Neural progenitor cell (in vitro differentiated cells): ENCODE measurements around the gene MED13L. TPM values are rescaled to one million over a fixed set of nuclear protein-coding genes. Genes with fewer than 3 reads are reported as not detected.

ENCODE experiments used
- DNase-seq: peaks from one replicate; pipeline ENCODE4 v3.0.0-alpha.2; 2016; ENCODE audit warnings: low spot score
- H2AFZ ChIP-seq: fragments of 200-600 bp; sonication (generic); replicated peaks from 2 replicates; pipeline ENCODE4 v1.6.1; 2016; ENCODE audit warnings: antibody characterized with exemption
- H3F3A ChIP-seq: fragments of 200-600 bp; sonication (generic); 2 replicates; pipeline ENCODE4 v1.6.1; 2016; ENCODE audit warnings: antibody characterized with exemption, low read depth
- H3K27ac ChIP-seq: fragments of 200-600 bp; sonication (generic); 2 replicates; pipeline ENCODE4 v1.5.1; 2016; ENCODE audit warnings: mild to moderate bottlenecking
- H3K27me3 ChIP-seq: fragments of 200-600 bp; sonication (generic); 2 replicates; pipeline ENCODE4 v1.6.1; 2016; ENCODE audit warnings: mild to moderate bottlenecking, moderate library complexity
- H3K36me3 ChIP-seq: fragments of 200-600 bp; sonication (generic); 2 replicates; pipeline ENCODE4 v1.5.1; 2016
- H3K4me1 ChIP-seq: fragments of 200-600 bp; sonication (generic); 2 replicates; pipeline ENCODE4 v1.6.1; 2016; ENCODE audit warnings: mixed run types
- H3K4me2 ChIP-seq: fragments of 200-600 bp; sonication (generic); 2 replicates; pipeline ENCODE4 v1.6.1; 2016
- H3K4me3 ChIP-seq: fragments of 200-600 bp; sonication (generic); 2 replicates; pipeline ENCODE4 v1.5.1; 2016
- H3K79me2 ChIP-seq: fragments of 200-600 bp; sonication (generic); 2 replicates; pipeline ENCODE4 v1.6.1; 2016; ENCODE audit warnings: low read depth
- H3K9ac ChIP-seq: fragments of 200-600 bp; sonication (generic); 2 replicates; pipeline ENCODE4 v1.6.1; 2016
- H3K9me3 ChIP-seq: fragments of 200-600 bp; sonication (generic); 2 replicates; pipeline ENCODE4 v1.5.1; 2016; ENCODE audit warnings: low read depth
- H4K20me1 ChIP-seq: fragments of 200-600 bp; sonication (generic); 2 replicates; pipeline ENCODE4 v1.6.1; 2016; ENCODE audit warnings: low read depth
- H3K27ac Mint-ChIP-seq: 3 replicates; pipeline ENCODE4 v1.8.0; 2021; ENCODE audit warnings: mixed read lengths
- H3K27me3 Mint-ChIP-seq: 2 replicates; pipeline ENCODE4 v1.8.0; 2022; ENCODE audit warnings: low read depth, mild to moderate bottlenecking, inconsistent platforms, moderate library complexity, mixed read lengths; ENCODE audit not compliant: insufficient read depth
- H3K36me3 Mint-ChIP-seq: 3 replicates; pipeline ENCODE4 v1.8.0; 2021; ENCODE audit warnings: mixed read lengths
- H3K4me1 Mint-ChIP-seq: 3 replicates; pipeline ENCODE4 v1.8.0; 2021; ENCODE audit warnings: mixed read lengths
- H3K4me3 Mint-ChIP-seq: 3 replicates; pipeline ENCODE4 v1.8.0; 2021; ENCODE audit warnings: mild to moderate bottlenecking, moderate library complexity, mixed read lengths
- H3K9me3 Mint-ChIP-seq: 3 replicates; pipeline ENCODE4 v1.8.0; 2020; ENCODE audit warnings: mixed read lengths
- CTCF ChIP-seq: fragments of 200-600 bp; sonication (generic); IDR thresholded peaks from 2 replicates; pipeline ENCODE4 v1.5.1; 2017; ENCODE audit warnings: antibody characterized with exemption, mild to moderate bottlenecking
- EZH2 ChIP-seq: fragments of 200-600 bp; sonication (generic); IDR thresholded peaks from 2 replicates; pipeline ENCODE4 v1.6.1; 2017; ENCODE audit warnings: antibody characterized with exemption, mild to moderate bottlenecking, moderate library complexity
- EZH2phosphoT487 ChIP-seq: fragments of 200-600 bp; sonication (generic); IDR thresholded peaks from 2 replicates; pipeline ENCODE4 v1.6.1; 2017; ENCODE audit warnings: antibody characterized with exemption
- total RNA-seq: library from RNA; depleted of rRNA; stranded (reverse); fragments of >200 nt; gene quantifications from 2 replicates; pipeline ENCODE4 v1.2.3, GENCODE V29; 2015; ENCODE audit warnings: low replicate concordance

Gene MED13L
- total RNA-seq, 1 donor from 2014 or later: 149 TPM

DNA sequence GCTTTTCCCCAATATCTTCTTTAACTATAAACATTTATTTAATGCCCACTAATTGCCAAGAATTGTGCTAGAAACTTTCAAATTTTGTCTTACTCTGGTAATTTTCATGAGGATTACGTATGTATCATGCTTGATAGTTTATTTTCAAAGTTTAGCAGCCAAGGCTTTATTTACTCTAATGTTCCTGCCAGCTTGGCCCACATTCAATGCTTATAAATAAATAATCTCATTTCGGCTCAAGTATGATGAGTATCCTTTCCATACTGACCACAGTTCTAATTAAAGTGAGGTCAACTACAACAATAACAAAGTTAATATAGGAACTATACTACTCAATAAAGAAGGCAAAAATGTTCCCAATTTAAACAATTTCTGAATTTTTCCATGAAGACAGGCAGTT, 259.2 kb downstream of the MED13L start:
- Histone ChIP-seq H3K27ac (no peak overlapping the region), H4K20me1 (peaks cover 30% of the 10 kb centered on the region), H3F3A (peaks cover 11% of the 10 kb centered on the region), H3K9me3 (no peaks in the 10 kb centered on the region), H3K9ac (no peak overlapping the region), H3K4me3 (no peak overlapping the region), H3K4me2 (no peak overlapping the region), H3K27me3 (no peaks in the 10 kb centered on the region), H3K36me3 (peaks cover 7% of the 10 kb centered on the region), H3K4me1 (no peaks in the 10 kb centered on the region), H3K79me2 (peaks cover 13% of the 10 kb centered on the region), H2AFZ (no peak overlapping the region)
- DNase-seq: no peak
- H3K27me3 Mint-ChIP-seq: no peaks in the 10 kb centered on the region
- peaks cover 5% of the 10 kb centered on the region for H3K4me1 Mint-ChIP-seq
- H3K36me3 Mint-ChIP-seq: peaks cover 21% of the 10 kb centered on the region
- no peak overlapping the region for H3K27ac Mint-ChIP-seq
- H3K9me3 Mint-ChIP-seq: no peaks in the 10 kb centered on the region
- H3K4me3 Mint-ChIP-seq: no peak overlapping the region
- no peak for TF ChIP-seq CTCF

- peaks cover 21% of the 10 kb centered on the region for H4K20me1 ChIP-seq
- no peak overlapping the region for H3K9ac ChIP-seq
- peaks cover 7% of the 10 kb centered on the region for H3K36me3 ChIP-seq
- no peak overlapping the region for H3K27ac Mint-ChIP-seq
- H2AFZ ChIP-seq: no peak overlapping the region
- no peak overlapping the region for H3K27ac ChIP-seq
- H3K9me3 Mint-ChIP-seq: no peaks in the 10 kb centered on the region
- no peak overlapping the region for H3K4me3 Mint-ChIP-seq
- no peak overlapping the region for H3K4me2 ChIP-seq
- no peaks in the 10 kb centered on the region for H3K4me1 ChIP-seq
- peaks cover 16% of the 10 kb centered on the region for H3K4me1 Mint-ChIP-seq
- H3K36me3 Mint-ChIP-seq: peaks cover 29% of the 10 kb centered on the region
- no peaks in the 10 kb centered on the region for H3K9me3 ChIP-seq
- peak; percentile 35 for DNase-seq
- no peaks in the 10 kb centered on the region for H3K27me3 Mint-ChIP-seq
- no peak overlapping the region for H3K4me3 ChIP-seq
- no peaks in the 10 kb centered on the region for H3K79me2 ChIP-seq
- TF ChIP-seq CTCF (peak; percentile 53), EZH2 (no peak)
- H3K27me3 ChIP-seq: no peaks in the 10 kb centered on the region
- H3F3A ChIP-seq: peaks cover 7% of the 10 kb centered on the region
Measured at GRCh38 chr12:116015525-116015924, 262.0 kb downstream of the MED13L start.

- Histone ChIP-seq H4K20me1 (peaks cover 30% of the 10 kb centered on the region), H3K9me3 (no peaks in the 10 kb centered on the region), H2AFZ (no peak overlapping the region), H3K27ac (no peak overlapping the region), H3K4me2 (no peak overlapping the region), H3K36me3 (peaks cover 4% of the 10 kb centered on the region), H3K79me2 (peaks cover 6% of the 10 kb centered on the region), H3F3A (peaks cover 5% of the 10 kb centered on the region), H3K27me3 (no peaks in the 10 kb centered on the region), H3K9ac (no peak overlapping the region), H3K4me3 (no peak overlapping the region), H3K4me1 (peaks cover 6% of the 10 kb centered on the region)
- Mint-ChIP-seq H3K27me3 (no peaks in the 10 kb centered on the region), H3K9me3 (no peaks in the 10 kb centered on the region), H3K4me3 (no peak overlapping the region), H3K4me1 (peaks cover 18% of the 10 kb centered on the region), H3K36me3 (peaks cover 28% of the 10 kb centered on the region), H3K27ac (no peak overlapping the region)
- DNase-seq: no peak
- TF ChIP-seq CTCF: no peak
Measured at GRCh38 chr12:116012757-116013156, 264.7 kb downstream of the MED13L start.

DNA sequence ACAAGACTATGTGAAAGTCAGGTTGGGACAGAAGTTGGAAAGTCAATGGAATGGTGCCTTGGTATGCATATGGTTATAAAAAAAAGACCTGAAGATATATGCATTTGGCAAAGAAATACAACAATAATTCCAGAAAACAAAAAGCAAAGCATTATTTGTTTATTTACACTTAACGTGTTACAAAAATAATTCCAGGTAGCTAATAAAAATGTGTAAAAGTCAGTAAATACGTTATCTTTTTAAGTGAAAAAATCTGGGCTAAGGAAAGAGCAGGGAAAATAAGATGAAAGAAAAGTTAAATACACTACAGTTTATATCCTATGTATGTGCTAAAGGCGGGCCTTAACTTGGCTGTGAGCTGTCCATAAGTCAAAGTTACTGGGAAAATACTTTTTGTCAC, 266.3 kb downstream of the MED13L start:
- DNase-seq: no peak
- TF ChIP-seq EZH2: no peak
- TF ChIP-seq EZH2phosphoT487: no peak
- TF ChIP-seq CTCF: no peak
- peaks cover 21% of the 10 kb centered on the region for H4K20me1 ChIP-seq
- peaks cover 18% of the 10 kb centered on the region for H3K4me1 Mint-ChIP-seq
- peaks cover 23% of the 10 kb centered on the region for H3K36me3 Mint-ChIP-seq
- H3K4me2 ChIP-seq: no peak overlapping the region
- H3K9me3 Mint-ChIP-seq: no peaks in the 10 kb centered on the region
- no peak overlapping the region for H3K4me3 ChIP-seq
- no peak overlapping the region for H3K4me3 Mint-ChIP-seq
- H3K79me2 ChIP-seq: peaks cover 6% of the 10 kb centered on the region
- no peaks in the 10 kb centered on the region for H3K27me3 Mint-ChIP-seq
- H3K4me1 ChIP-seq: peaks cover 6% of the 10 kb centered on the region
- peaks cover 5% of the 10 kb centered on the region for H3F3A ChIP-seq
- H3K27me3 ChIP-seq: no peaks in the 10 kb centered on the region
- H2AFZ ChIP-seq: no peak overlapping the region
- no peak overlapping the region for H3K27ac Mint-ChIP-seq
- no peaks in the 10 kb centered on the region for H3K9me3 ChIP-seq
- no peak overlapping the region for H3K9ac ChIP-seq
- H3K27ac ChIP-seq: no peak overlapping the region
- peaks cover 8% of the 10 kb centered on the region for H3K36me3 ChIP-seq
